DMS153 treated with DMSO at 0.1 percent for 48 hours (cell line): ENCODE measurements around the gene SCNN1A.

Experiments
- DNase-seq: peaks from one replicate; lab custom pipeline; 2025; ENCODE audit not compliant: unreplicated experiment; lab: John Stamatoyannopoulos, UW

SCNN1A gene

GRCh38 chr12:6301721-6302120 is 73.6 kb downstream of the SCNN1A start:
- DNase-seq = no peak

- DNase-seq = no peak
Observed at GRCh38 chr12:6297170-6297569, 78.2 kb downstream of the SCNN1A start.
